Hepatocyte (in vitro differentiated cells): ENCODE measurements around the gene HMCN1. TPM values are rescaled to one million over a fixed set of nuclear protein-coding genes. Genes with fewer than 3 reads are reported as not detected.
A peak's percentile ranks its signal among the peaks of the same experiment; 100 is the strongest.

Experiments
- DNase-seq: peaks from one replicate; pipeline ENCODE4 v3.0.0-alpha.2; 2016; ENCODE audit warnings: low spot score
- H2AFZ ChIP-seq: fragments of 200-600 bp; sonication (generic); 2 replicates; pipeline ENCODE4 v1.6.0; 2016; ENCODE audit warnings: antibody characterized with exemption, mild to moderate bottlenecking
- H3K27ac ChIP-seq: fragments of 200-600 bp; sonication (generic); 2 replicates; pipeline ENCODE4 v1.5.1; 2016; ENCODE audit warnings: mild to moderate bottlenecking
- H3K27me3 ChIP-seq: fragments of 200-600 bp; sonication (generic); 2 replicates; pipeline ENCODE4 v1.6.1; 2016
- H3K36me3 ChIP-seq: fragments of 200-600 bp; sonication (generic); replicated peaks from 2 replicates; pipeline ENCODE4 v1.5.1; 2016; ENCODE audit warnings: low read depth; ENCODE audit not compliant: insufficient read depth
- H3K4me1 ChIP-seq: fragments of 200-600 bp; sonication (generic); 2 replicates; pipeline ENCODE4 v1.5.1; 2016; ENCODE audit warnings: mild to moderate bottlenecking, moderate library complexity; ENCODE audit not compliant: insufficient read depth
- H3K4me2 ChIP-seq: fragments of 200-600 bp; sonication (generic); 2 replicates; pipeline ENCODE4 v1.6.0; 2016
- H3K4me3 ChIP-seq: fragments of 200-600 bp; sonication (generic); 2 replicates; pipeline ENCODE4 v1.5.1; 2016; ENCODE audit warnings: mild to moderate bottlenecking
- H3K79me2 ChIP-seq: fragments of 200-600 bp; sonication (generic); 2 replicates; pipeline ENCODE4 v1.6.0; 2017; ENCODE audit warnings: mild to moderate bottlenecking
- H3K9me2 ChIP-seq: fragments of 200-600 bp; sonication (generic); replicated peaks from 2 replicates; pipeline ENCODE4 v1.6.0; 2017; ENCODE audit warnings: mild to moderate bottlenecking; ENCODE audit not compliant: insufficient read depth
- H3K9me3 ChIP-seq: fragments of 200-600 bp; sonication (generic); 2 replicates; pipeline ENCODE4 v1.5.1; 2016; ENCODE audit warnings: low read depth, mild to moderate bottlenecking
- H4K20me1 ChIP-seq: fragments of 200-600 bp; sonication (generic); 2 replicates; pipeline ENCODE4 v1.6.0; 2016; ENCODE audit warnings: mild to moderate bottlenecking; ENCODE audit not compliant: insufficient read depth, poor library complexity, severe bottlenecking
- CTCF ChIP-seq: fragments of 200-600 bp; sonication (generic); IDR thresholded peaks from 2 replicates; pipeline ENCODE4 v1.5.1; 2016; ENCODE audit warnings: antibody characterized with exemption, mild to moderate bottlenecking; ENCODE audit not compliant: poor library complexity
- EZH2 ChIP-seq: fragments of 200-600 bp; sonication (generic); IDR thresholded peaks from 2 replicates; pipeline ENCODE4 v1.6.1; 2016; ENCODE audit warnings: antibody characterized with exemption, mild to moderate bottlenecking, borderline replicate concordance
- EZH2phosphoT487 ChIP-seq: fragments of 200-600 bp; sonication (generic); IDR thresholded peaks from one replicate; pipeline ENCODE4 v1.6.1; 2018; ENCODE audit warnings: antibody characterized with exemption, mild to moderate bottlenecking, low read depth, moderate library complexity; ENCODE audit not compliant: unreplicated experiment, severe bottlenecking
- WGBS: methylation state at CpG from one replicate; pipeline ENCODE4 v1.1.6; 2016; ENCODE audit warnings: low lambda C conversion rate; ENCODE audit errors: missing lambda C conversion rate; 5-methylcytosine and 5-hydroxymethylcytosine counted together
- polyA plus RNA-seq: library from polyadenylated mRNA; unstranded; fragments of >200 nt; fragmentation: Nextera tagmentation; extraction: Ambion mirVana; gene quantifications from 2 replicates; pipeline ENCODE4 v1.2.1, GENCODE V29; 2016
- total RNA-seq: library from RNA; depleted of rRNA; stranded (reverse); fragments of >200 nt; gene quantifications from 2 replicates; pipeline ENCODE4 v1.2.3, GENCODE V29; 2014

The HMCN1 gene
- total and polyA plus RNA-seq, 2 experiments from 2014 or later = 2.3 to 13.4 TPM

- TF ChIP-seq CTCF (no peak), EZH2phosphoT487 (no peak), EZH2 (no peak)
- DNase-seq = no peak
- no peaks in the 10 kb centered on the region for H3K9me2 ChIP-seq
- no peak overlapping the region for H3K4me2 ChIP-seq
- H4K20me1 ChIP-seq = no peaks in the 10 kb centered on the region
- WGBS = 86% methylated on average over 1 of the region's 1 CpG
- no peaks in the 10 kb centered on the region for H3K4me1 ChIP-seq
- no peak overlapping the region for H3K27ac ChIP-seq
- no peaks in the 10 kb centered on the region for H3K27me3 ChIP-seq
- H3K79me2 ChIP-seq = no peaks in the 10 kb centered on the region
- no peak overlapping the region for H2AFZ ChIP-seq
- no peak overlapping the region for H3K4me3 ChIP-seq
- H3K36me3 ChIP-seq = no peaks in the 10 kb centered on the region
- H3K9me3 ChIP-seq = no peaks in the 10 kb centered on the region
Measured at GRCh38 chr1:186104459-186104858, 370.3 kb downstream of the HMCN1 start.

- no peaks in the 10 kb centered on the region for H4K20me1 ChIP-seq
- H3K9me2 ChIP-seq = no peaks in the 10 kb centered on the region
- H3K27ac ChIP-seq = no peak overlapping the region
- H3K36me3 ChIP-seq = no peaks in the 10 kb centered on the region
- H2AFZ ChIP-seq = no peak overlapping the region
- H3K4me1 ChIP-seq = no peaks in the 10 kb centered on the region
- no peak overlapping the region for H3K4me3 ChIP-seq
- 83% methylated on average over 2 of the region's 2 CpGs for WGBS
- TF ChIP-seq CTCF (no peak), EZH2phosphoT487 (no peak), EZH2 (no peak)
- H3K4me2 ChIP-seq = no peak overlapping the region
- no peaks in the 10 kb centered on the region for H3K27me3 ChIP-seq
- no peaks in the 10 kb centered on the region for H3K79me2 ChIP-seq
- peak; percentile 6 for DNase-seq
- no peaks in the 10 kb centered on the region for H3K9me3 ChIP-seq
Measured at GRCh38 chr1:186112280-186112679, 378.1 kb downstream of the HMCN1 start.

DNA sequence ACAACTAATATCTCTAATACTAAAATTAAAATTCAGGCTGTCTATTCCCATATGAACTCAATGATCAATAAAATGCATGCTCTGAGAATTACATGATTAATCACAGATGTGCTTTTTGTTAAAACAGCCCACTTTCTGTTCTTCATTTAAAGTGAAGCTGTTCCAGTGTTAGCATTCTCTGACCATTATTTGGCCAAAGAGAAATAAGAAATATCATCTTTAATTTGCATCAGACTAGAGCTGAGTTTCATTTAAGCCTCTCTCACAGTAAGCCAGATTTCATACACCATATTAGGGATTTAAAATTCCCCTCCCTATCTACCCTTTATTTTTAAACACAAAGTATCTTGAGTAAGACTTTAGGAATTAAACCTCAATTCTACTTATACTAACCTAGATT lies 379.3 kb downstream of the HMCN1 start:
- no peak overlapping the region for H3K4me3 ChIP-seq
- no peak overlapping the region for H3K4me2 ChIP-seq
- H3K9me3 ChIP-seq = no peaks in the 10 kb centered on the region
- no peak for DNase-seq
- no peak for TF ChIP-seq EZH2
- TF ChIP-seq EZH2phosphoT487 = no peak
- no peak for TF ChIP-seq CTCF
- no peaks in the 10 kb centered on the region for H3K27me3 ChIP-seq
- no peaks in the 10 kb centered on the region for H3K4me1 ChIP-seq
- no peaks in the 10 kb centered on the region for H3K36me3 ChIP-seq
- H3K27ac ChIP-seq = no peak overlapping the region
- H3K79me2 ChIP-seq = no peaks in the 10 kb centered on the region
- no peak overlapping the region for H2AFZ ChIP-seq
- H3K9me2 ChIP-seq = no peaks in the 10 kb centered on the region
- no peaks in the 10 kb centered on the region for H4K20me1 ChIP-seq

DNA sequence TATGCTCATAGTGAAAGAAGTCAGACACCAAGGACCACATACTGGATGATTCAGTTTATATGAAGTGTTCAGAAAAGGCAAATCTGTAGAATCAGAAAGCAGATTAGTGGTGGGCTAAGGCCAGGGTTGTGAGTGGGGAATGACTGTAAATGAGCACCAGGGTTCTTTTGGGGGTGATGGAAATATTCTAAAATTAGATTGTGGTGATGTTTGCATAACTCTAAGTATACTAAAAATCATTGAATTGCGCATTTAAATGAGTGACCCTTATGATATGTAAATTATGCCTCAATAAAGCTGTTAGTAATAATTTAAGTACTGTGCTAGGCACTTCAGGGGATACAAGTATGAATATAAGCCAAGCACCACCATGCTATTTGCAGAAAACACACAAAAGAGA lies 384.5 kb downstream of the HMCN1 start:
- no peak overlapping the region for H3K4me2 ChIP-seq
- H3K27me3 ChIP-seq = no peaks in the 10 kb centered on the region
- H3K9me2 ChIP-seq = no peaks in the 10 kb centered on the region
- no peak for DNase-seq
- H3K4me1 ChIP-seq = no peaks in the 10 kb centered on the region
- H3K9me3 ChIP-seq = no peaks in the 10 kb centered on the region
- no peak overlapping the region for H2AFZ ChIP-seq
- TF ChIP-seq CTCF = no peak
- no peak for TF ChIP-seq EZH2
- no peak for TF ChIP-seq EZH2phosphoT487
- 92% methylated on average over 1 of the region's 1 CpG for WGBS
- H3K79me2 ChIP-seq = no peaks in the 10 kb centered on the region
- no peak overlapping the region for H3K27ac ChIP-seq
- H4K20me1 ChIP-seq = no peaks in the 10 kb centered on the region
- H3K36me3 ChIP-seq = no peaks in the 10 kb centered on the region
- no peak overlapping the region for H3K4me3 ChIP-seq
